HAP-1 (cell line): ENCODE results near the gene RAD51C.
A peak's percentile ranks its signal among the peaks of the same experiment; 100 is the strongest.

Experiments used
- DNase-seq, 2 experiments: peaks; one replicate each; pipeline ENCODE4 v3.0.0-alpha.2; 2016 to 2020; ENCODE audit warnings: low spot score in 2 of 2
- H3K27me3 ChIP-seq: fragments of 250-450 bp; sonication (Bioruptor Pico); 2 replicates; pipeline ENCODE4 v1.5.1; 2020; ENCODE audit warnings: low read depth, mild to moderate bottlenecking, moderate library complexity
- H3K36me3 ChIP-seq: fragments of 250-450 bp; sonication (Bioruptor Pico); replicated peaks from 2 replicates; pipeline ENCODE4 v1.5.1; 2020; ENCODE audit warnings: mild to moderate bottlenecking
- H3K4me1 ChIP-seq: fragments of 250-450 bp; sonication (Bioruptor Pico); 2 replicates; pipeline ENCODE4 v1.5.1; 2020; ENCODE audit warnings: mild to moderate bottlenecking
- H3K4me3 ChIP-seq: fragments of 250-450 bp; sonication (Bioruptor Pico); 2 replicates; pipeline ENCODE4 v1.5.1; 2020; ENCODE audit warnings: mild to moderate bottlenecking, moderate library complexity
- H3K9me3 ChIP-seq: fragments of 250-450 bp; sonication (Bioruptor Pico); 2 replicates; pipeline ENCODE4 v1.5.1; 2020; ENCODE audit warnings: mild to moderate bottlenecking, moderate library complexity
- in situ Hi-C: fragments of 300-500 bp; cut with MboI; formaldehyde crosslinking; loops from 3 replicates; pipeline ENCODE4 v1.14.3; 2020; ENCODE audit warnings: low sequenced_read_pairs, inconsistent platforms, mixed read lengths

Gene RAD51C

DNA sequence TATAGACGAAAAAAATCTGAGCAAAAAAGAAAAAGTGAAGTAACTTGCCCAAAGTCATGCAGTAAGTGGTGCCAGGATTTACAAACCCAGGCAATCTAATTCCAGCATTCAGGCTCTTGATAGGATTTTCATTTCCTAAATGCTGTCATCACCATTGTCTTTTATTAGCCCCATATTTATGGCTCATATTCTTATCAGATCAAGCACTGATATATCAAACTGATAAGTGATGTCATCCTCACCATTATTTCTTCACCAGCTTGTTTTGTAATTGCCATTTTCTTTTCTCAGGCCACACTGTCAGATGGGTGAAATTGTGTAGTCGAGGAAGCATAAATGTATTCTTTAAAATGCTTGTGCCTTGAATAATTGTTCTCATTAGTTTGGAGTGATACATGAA, 1.3 kb downstream of the RAD51C start:
- H3K4me1 ChIP-seq: peaks cover 10% of the 10 kb centered on the region
- H3K36me3 ChIP-seq: peaks cover 24% of the 10 kb centered on the region
- H3K27me3 ChIP-seq: no peaks in the 10 kb centered on the region
- DNase-seq: no peak
- in situ Hi-C loops: no loop called here
- H3K4me3 ChIP-seq: peak overlapping the region; percentile 50
- H3K9me3 ChIP-seq: no peaks in the 10 kb centered on the region

DNA sequence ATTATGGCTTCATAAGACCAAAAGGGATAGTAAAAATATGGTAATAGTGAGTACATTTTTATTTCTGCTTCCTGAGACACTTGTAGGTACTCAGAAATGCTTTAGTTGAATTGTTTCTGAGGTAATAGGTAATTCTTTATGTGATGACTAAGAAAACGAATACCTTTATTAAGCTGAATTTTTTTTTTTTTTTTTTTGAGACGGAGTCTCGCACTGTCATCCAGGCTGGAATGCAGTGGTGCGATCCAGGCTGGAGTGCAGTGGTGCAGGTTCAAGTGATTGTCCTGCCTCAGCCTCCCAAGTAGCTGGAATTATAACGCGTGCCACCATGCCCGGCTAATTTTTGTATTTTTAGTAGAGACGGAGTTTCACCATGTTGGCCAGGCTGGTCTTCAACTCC, 1.9 kb downstream of the RAD51C start:
- H3K9me3 ChIP-seq: no peaks in the 10 kb centered on the region; the same call in 1 of the 2 replicates
- peaks cover 10% of the 10 kb centered on the region for H3K4me1 ChIP-seq
- no peak for DNase-seq
- in situ Hi-C loops: no loop called here
- no peak overlapping the region; the same call in 1 of the 2 replicates for H3K4me3 ChIP-seq
- no peaks in the 10 kb centered on the region for H3K27me3 ChIP-seq
- peaks cover 29% of the 10 kb centered on the region for H3K36me3 ChIP-seq

DNA sequence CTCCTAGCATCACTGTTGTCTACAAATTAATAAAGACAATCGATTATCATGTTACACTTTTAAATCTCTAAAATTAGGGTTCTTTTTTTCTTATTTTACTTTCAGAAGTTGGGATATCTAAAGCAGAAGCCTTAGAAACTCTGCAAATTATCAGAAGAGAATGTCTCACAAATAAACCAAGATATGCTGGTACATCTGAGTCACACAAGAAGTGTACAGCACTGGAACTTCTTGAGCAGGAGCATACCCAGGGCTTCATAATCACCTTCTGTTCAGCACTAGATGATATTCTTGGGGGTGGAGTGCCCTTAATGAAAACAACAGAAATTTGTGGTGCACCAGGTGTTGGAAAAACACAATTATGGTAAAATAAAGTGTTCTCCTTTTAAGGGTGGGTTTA, 2.4 kb downstream of the RAD51C start:
- no peak overlapping the region for H3K4me3 ChIP-seq
- in situ Hi-C loops: no loop called here

DNA sequence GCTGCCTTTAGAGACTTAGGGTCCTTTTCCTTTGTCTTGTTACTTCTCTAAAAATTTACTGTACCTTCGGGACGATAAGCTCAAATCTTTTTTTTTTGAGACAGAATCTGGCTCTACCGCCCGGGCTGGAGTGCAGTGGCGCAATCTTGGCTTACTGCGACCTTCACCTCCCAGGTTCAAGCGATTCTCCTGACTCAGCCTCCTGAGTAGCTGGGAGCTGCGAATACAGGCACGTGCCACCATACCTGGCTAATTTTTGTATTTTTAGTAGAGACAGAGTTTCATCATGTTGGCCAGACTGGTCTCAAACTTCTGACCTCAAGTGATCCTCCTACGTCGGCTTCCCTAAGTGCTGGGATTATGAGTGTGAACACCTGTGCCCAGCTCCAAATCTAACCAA, 7.4 kb downstream of the RAD51C start:
- peaks cover 57% of the 10 kb centered on the region for H3K36me3 ChIP-seq
- no peaks in the 10 kb centered on the region; the same call in 1 of the 2 replicates for H3K9me3 ChIP-seq
- DNase-seq: no peak
- H3K4me3 ChIP-seq: no peak overlapping the region
- in situ Hi-C loops: no loop called here
- H3K4me1 ChIP-seq: no peaks in the 10 kb centered on the region
- no peaks in the 10 kb centered on the region for H3K27me3 ChIP-seq

More for the DNA sequence above, 2.4 kb downstream of the RAD51C start:
- Histone ChIP-seq H3K9me3 (no peaks in the 10 kb centered on the region; the same call in 1 of the 2 replicates), H3K4me1 (peaks cover 10% of the 10 kb centered on the region), H3K36me3 (peaks cover 34% of the 10 kb centered on the region), H3K27me3 (no peaks in the 10 kb centered on the region)
- DNase-seq: no peak

DNA sequence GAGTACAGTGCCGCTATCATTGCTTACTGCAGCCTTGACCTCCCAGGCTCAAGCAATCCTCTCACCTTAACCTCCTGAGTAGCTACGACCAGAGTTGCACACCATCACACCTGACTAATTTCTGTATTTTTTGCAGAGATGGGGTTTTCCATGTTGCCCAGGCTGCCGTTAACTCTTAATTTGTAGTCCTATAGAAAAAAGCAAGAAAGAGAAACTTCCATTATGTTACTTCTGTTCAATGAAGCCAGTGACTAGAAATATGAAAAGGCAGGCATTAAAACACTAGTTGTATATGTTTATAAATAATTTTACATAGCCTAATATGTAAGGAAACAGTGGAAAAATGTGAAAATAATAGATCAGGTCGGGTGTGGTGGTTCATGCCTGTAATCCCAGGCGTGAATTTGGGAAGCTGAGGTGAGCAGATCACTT, 9.7 kb downstream of the RAD51C start:
- no peaks in the 10 kb centered on the region for H3K27me3 ChIP-seq
- no peak for DNase-seq
- no peak overlapping the region for H3K4me3 ChIP-seq
- no peaks in the 10 kb centered on the region for H3K4me1 ChIP-seq
- H3K36me3 ChIP-seq: peaks cover 53% of the 10 kb centered on the region
- H3K9me3 ChIP-seq: no peaks in the 10 kb centered on the region; the same call in 1 of the 2 replicates
- in situ Hi-C loops: no loop called here

DNA sequence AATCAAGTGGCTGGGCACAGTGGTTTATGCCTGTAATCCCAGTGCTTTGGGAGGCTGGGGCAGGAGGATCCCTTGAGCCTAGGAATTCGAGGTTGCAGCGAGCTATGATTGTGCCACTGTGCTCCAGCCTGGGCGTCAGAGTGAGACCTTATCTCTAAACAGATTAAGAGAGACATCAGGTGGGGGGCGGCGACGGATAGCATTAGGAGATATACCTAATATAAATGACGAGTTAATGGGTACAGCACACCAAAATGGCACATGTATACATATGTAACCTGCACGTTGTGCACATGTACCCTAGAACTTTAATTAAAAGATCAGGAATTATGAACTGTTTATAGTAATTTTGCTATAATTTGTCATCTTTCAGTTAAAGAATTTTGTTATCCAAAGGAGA, 10.3 kb downstream of the RAD51C start:
- in situ Hi-C loops: no loop called here
- DNase-seq: no peak
- Histone ChIP-seq H3K9me3 (no peaks in the 10 kb centered on the region; the same call in 1 of the 2 replicates), H3K4me3 (no peak overlapping the region), H3K4me1 (no peaks in the 10 kb centered on the region), H3K36me3 (peaks cover 53% of the 10 kb centered on the region), H3K27me3 (no peaks in the 10 kb centered on the region)

DNA sequence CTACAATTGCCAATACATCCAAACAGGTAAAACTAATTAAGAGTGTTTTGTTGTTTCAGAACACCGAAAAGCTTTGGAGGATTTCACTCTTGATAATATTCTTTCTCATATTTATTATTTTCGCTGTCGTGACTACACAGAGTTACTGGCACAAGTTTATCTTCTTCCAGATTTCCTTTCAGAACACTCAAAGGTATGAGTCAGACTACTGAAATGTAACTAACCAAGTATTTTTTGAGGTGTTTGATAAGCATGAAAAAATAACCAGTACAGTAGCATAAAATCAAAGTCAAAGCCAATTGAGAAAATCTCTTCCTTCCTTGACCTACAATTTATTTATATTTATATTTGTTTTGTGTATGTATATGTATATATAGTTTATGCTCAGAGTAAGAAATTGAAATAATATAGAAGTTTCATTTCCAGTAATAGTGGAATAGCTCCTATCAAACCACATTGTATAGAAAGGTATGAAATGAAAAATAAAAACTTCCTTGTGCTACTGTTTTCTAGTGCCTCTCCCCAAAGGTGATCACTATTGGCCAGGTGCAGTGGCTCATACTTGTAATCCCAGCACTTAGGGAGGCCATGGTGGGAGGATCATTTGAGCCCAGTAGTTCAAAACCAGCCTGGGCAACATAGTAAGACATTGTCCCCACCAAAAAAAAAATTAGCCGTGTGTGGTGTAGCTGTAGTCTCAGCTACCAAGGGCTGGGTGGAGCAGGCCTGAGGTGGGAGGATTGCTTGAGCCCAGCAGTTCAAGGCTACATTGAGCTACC, 10.9 kb downstream of the RAD51C start:
- no peaks in the 10 kb centered on the region; the same call in 1 of the 2 replicates for H3K9me3 ChIP-seq
- DNase-seq: no peak
- peaks cover 54% of the 10 kb centered on the region for H3K36me3 ChIP-seq

DNA sequence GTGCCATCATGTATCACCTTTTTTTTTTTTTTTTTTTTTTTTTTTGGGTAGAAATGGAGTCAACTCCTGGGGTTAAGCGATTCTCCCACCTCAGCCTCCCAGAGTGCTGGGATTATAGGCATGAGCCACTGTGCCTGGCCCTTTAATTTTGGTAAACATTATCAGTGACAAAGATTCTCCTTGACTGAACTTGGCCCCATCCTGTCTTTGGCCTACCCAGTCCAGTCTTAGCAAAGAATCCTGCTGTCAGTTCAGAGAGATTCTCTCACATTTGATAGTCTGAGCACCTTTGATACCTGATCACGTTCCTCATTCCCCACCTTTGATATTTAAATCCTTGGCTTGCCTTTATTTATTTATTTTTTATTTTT, 11.5 kb downstream of the RAD51C start:
- Histone ChIP-seq H3K27me3 (no peaks in the 10 kb centered on the region), H3K4me1 (no peaks in the 10 kb centered on the region), H3K4me3 (no peak overlapping the region), H3K9me3 (no peaks in the 10 kb centered on the region; the same call in 1 of the 2 replicates), H3K36me3 (peaks cover 48% of the 10 kb centered on the region)
- in situ Hi-C loops: no loop called here
- DNase-seq: no peak

More for the DNA sequence above, 10.9 kb downstream of the RAD51C start:
- in situ Hi-C loops: no loop called here
- no peaks in the 10 kb centered on the region for H3K4me1 ChIP-seq
- H3K27me3 ChIP-seq: no peaks in the 10 kb centered on the region
- no peak overlapping the region for H3K4me3 ChIP-seq

DNA sequence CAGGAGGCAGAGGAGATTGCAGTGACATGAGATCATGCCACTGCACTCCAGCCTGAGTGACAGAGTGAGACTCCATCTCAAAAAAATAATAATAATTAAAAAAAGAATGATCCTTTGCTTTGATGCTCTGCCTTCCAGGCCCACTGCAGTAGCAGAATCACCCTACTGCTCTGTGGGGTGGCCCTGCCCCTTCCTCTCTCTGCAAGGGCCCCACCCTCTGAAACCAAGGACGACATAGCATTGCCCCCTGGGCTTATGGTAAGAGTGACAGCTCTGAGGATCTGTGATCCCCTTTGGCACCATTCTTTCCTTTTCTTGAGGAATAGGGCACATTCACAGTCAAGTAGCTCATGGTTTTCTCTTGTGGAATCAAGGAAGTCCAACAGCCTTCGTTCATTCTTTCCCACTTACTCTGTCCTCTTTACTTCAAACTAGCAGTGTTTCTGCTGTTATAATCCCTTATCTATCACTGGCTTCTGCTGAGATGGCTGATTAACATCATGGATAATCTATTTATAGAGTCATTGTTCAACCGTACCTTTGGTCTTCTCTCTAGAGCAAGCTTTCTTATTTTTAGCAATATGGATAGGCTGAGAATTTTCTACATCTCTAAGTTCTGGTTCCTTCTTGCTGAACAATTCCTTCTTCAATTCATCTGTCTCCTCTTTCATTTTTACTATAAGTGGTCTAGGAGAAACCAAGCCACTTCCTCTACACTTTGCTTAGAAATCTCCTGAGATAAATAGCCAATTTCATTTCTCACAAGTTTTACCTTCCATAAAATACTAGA, 14.1 kb downstream of the RAD51C start:
- no peaks in the 10 kb centered on the region for H3K27me3 ChIP-seq
- H3K36me3 ChIP-seq: peaks cover 46% of the 10 kb centered on the region
- no peaks in the 10 kb centered on the region for H3K9me3 ChIP-seq
- no peak overlapping the region for H3K4me3 ChIP-seq
- in situ Hi-C loops: no loop called here
- H3K4me1 ChIP-seq: no peaks in the 10 kb centered on the region
- DNase-seq: no peak

DNA sequence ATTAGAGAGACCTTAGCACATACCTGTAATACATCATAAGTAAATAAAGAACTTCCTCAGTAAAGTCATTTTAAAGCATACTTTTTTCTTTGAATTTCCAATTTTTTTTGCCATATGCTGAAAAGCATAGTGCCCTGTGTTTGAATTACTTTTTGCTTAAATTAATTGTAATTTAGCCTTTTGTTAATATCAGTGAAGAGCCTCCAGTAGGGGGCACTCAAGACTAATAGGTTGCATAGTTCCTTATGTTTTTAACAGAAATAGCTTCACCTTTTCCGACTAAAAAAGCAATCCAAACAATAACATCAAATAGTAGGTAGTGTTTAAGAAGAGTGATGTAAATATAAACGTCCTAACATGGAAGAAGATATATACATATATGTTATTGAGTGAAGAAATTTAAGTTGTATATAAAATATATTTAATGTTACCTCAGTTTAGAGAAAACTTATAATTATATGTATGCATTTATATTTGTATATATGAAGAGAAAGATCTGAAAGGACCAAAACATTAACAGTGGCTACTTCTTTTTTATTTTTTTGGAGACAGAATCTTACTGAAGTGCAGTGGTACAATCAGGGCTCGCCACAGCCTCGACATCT, 18.6 kb downstream of the RAD51C start:
- Histone ChIP-seq H3K27me3 (no peaks in the 10 kb centered on the region), H3K36me3 (peaks cover 33% of the 10 kb centered on the region), H3K9me3 (no peaks in the 10 kb centered on the region), H3K4me3 (no peak overlapping the region), H3K4me1 (no peaks in the 10 kb centered on the region)
- DNase-seq: peak; percentile 51 to 79
- in situ Hi-C loops: no loop called here

DNA sequence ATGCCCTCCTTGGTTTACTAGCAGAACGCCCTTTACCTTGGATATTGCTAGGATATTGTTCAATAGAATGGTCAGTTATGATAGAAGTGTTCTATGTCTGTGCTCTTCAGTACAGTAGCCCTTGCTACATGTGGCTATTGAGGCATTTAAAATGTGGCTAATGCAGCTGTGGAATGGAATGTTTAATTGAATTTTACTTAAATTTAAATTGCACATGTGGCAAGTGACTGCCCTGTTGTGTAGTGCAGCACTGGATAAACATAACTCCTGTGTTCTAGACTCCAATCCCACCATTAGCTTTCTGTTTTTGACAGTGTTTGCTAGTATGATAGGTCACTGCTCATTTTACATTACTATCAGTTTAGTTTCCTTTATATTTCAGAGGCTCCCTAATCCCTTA, 29.9 kb downstream of the RAD51C start:
- H3K27me3 ChIP-seq: no peaks in the 10 kb centered on the region
- H3K4me3 ChIP-seq: no peak overlapping the region
- in situ Hi-C loops: no loop called here
- H3K4me1 ChIP-seq: no peaks in the 10 kb centered on the region
- no peaks in the 10 kb centered on the region for H3K9me3 ChIP-seq
- peaks cover 18% of the 10 kb centered on the region for H3K36me3 ChIP-seq
- no peak for DNase-seq

DNA sequence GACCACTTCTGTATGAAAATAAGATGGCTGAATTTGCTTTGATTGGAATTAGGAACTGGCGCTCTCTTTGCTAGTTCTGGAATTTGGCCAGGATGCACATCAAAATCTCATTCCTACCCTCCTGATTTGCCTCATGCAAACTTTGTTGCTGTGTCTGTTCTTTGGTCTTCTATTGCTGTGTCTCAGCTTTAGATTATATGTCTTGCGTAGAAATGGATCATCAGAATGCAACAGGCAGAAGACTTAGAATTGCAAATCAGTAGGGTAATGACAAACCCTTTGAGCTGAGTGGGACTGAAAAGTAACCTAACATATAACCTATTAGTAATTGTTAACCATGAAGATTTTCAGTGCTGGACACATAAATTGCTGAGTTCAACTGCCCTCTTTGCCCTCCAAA, 30.3 kb downstream of the RAD51C start:
- in situ Hi-C loops: no loop called here
- no peaks in the 10 kb centered on the region for H3K9me3 ChIP-seq
- H3K27me3 ChIP-seq: no peaks in the 10 kb centered on the region
- H3K4me1 ChIP-seq: no peaks in the 10 kb centered on the region
- H3K36me3 ChIP-seq: peaks cover 18% of the 10 kb centered on the region
- no peak overlapping the region for H3K4me3 ChIP-seq
- DNase-seq: no peak

DNA sequence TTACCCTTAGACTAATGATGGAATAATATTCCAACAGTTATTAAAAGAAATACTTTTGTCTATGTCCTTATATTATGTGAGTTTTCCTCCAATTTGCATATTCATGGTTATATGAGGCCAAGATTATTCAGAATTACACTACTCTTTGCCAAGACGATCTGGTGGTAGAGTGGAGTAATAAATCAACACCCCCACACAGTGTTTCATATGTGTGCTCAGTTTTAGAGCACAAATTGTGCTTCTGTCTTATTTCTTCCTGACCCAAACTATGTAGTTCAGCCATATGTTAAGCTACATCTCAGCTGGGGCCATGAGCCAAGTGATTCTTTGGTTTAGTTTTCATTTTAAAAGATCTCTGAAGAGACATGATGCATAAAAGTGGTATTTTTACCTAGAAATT, 36.4 kb downstream of the RAD51C start:
- no peaks in the 10 kb centered on the region for H3K9me3 ChIP-seq
- peaks cover 11% of the 10 kb centered on the region for H3K4me1 ChIP-seq
- no peaks in the 10 kb centered on the region; the same call in 1 of the 2 replicates for H3K36me3 ChIP-seq
- no peak for DNase-seq
- H3K27me3 ChIP-seq: no peaks in the 10 kb centered on the region
- H3K4me3 ChIP-seq: no peak overlapping the region
- in situ Hi-C loops: no loop called here

DNA sequence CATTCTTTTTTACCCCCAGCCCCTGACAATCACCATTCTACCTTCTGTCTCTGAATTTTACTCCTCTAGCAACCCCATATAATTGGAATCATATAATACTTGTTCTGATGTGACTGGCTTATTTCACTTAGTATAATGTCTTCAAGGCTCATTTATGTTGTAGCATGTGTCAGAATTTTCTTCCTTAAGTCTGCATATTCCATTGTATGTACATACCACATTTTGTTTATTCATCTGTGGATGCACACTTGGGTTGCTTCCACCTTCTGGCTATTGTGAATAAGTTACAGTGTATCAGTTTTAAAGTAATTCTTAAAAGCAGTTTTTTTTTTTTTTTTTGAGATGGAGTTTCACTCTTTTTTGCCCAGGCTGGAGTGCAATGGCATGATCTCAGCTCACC, 38.5 kb downstream of the RAD51C start:
- no peak for DNase-seq
- in situ Hi-C loops: no loop called here
- Histone ChIP-seq H3K4me3 (no peak overlapping the region), H3K9me3 (no peaks in the 10 kb centered on the region), H3K36me3 (no peaks in the 10 kb centered on the region), H3K27me3 (no peaks in the 10 kb centered on the region), H3K4me1 (peaks cover 23% of the 10 kb centered on the region)
